ENCODE results near the gene KRTAP5-7.
"Not testable (repeated sequence)": the region's sequence is repeated elsewhere in the genome, so short reads cannot be mapped to it uniquely, and the experiment has no call there.

KRTAP5-7 gene

GRCh38 chr11:71496421-71496820, 30.6 kb upstream of the KRTAP5-7 start:
- no peak for DNase-seq

- DNase-seq = no peak
Measured at GRCh38 chr11:71498091-71498490, 29.0 kb upstream of the KRTAP5-7 start.

GRCh38 chr11:71499125-71499524, 27.9 kb upstream of the KRTAP5-7 start:
- no peak for DNase-seq

GRCh38 chr11:71499546-71499945, 27.5 kb upstream of the KRTAP5-7 start:
- no peak for DNase-seq

- no peak for DNase-seq
Measured at GRCh38 chr11:71500601-71501021, 26.5 kb upstream of the KRTAP5-7 start.

GRCh38 chr11:71501071-71501985, 25.7 kb upstream of the KRTAP5-7 start:
- DNase-seq = no peak

GRCh38 chr11:71502026-71502425, 25.0 kb upstream of the KRTAP5-7 start:
- no peak for DNase-seq

GRCh38 chr11:71502871-71503435, 24.1 kb upstream of the KRTAP5-7 start:
- no peak for DNase-seq

GRCh38 chr11:71504531-71504930, 22.5 kb upstream of the KRTAP5-7 start:
- DNase-seq = no peak

GRCh38 chr11:71505001-71505400, 22.1 kb upstream of the KRTAP5-7 start:
- DNase-seq = no peak

- DNase-seq = no peak
Measured at GRCh38 chr11:71505781-71506180, 21.3 kb upstream of the KRTAP5-7 start.

GRCh38 chr11:71507102-71507501, 20.0 kb upstream of the KRTAP5-7 start:
- DNase-seq = no peak

GRCh38 chr11:71518506-71519471, 8.3 kb upstream of the KRTAP5-7 start:
- no peak for DNase-seq

- DNase-seq = no peak
Measured at GRCh38 chr11:71519546-71519945, 7.5 kb upstream of the KRTAP5-7 start.

- DNase-seq = no peak
Measured at GRCh38 chr11:71525188-71525937, 1.7 kb upstream of the KRTAP5-7 start.

- DNase-seq = no peak
Measured at GRCh38 chr11:71525938-71526495, 1.1 kb upstream of the KRTAP5-7 start.

GRCh38 chr11:71527576-71528210, 626 bp downstream of the KRTAP5-7 start:
- DNase-seq = no peak

GRCh38 chr11:71530602-71531001, 3.5 kb downstream of the KRTAP5-7 start:
- DNase-seq = no peak

GRCh38 chr11:71532036-71532610, 5.1 kb downstream of the KRTAP5-7 start:
- DNase-seq = no peak

- DNase-seq = not testable (repeated sequence)
Measured at GRCh38 chr11:71534711-71535608, 7.9 kb downstream of the KRTAP5-7 start.
